GM18526 (cell line): ENCODE data around the gene PRAMEF10.
"Not testable (repeated sequence)": the region's sequence is repeated elsewhere in the genome, so short reads cannot be mapped to it uniquely, and the experiment has no call there.

ENCODE experiments used
- POLR2A ChIP-seq: IDR thresholded peaks from 3 replicates; pipeline ENCODE4 v1.6.1; 2011; ENCODE audit not compliant: insufficient read length; ENCODE audit errors: extremely low read depth

Gene PRAMEF10

GRCh38 chr1:12898170-12898569 is at the start of gene PRAMEF10:
Gene PRAMEF10, minus strand, starts transcription at chr1:12898270. Its CDS starts 2,423 bp downstream, at chr1:12895847.
- TF ChIP-seq POLR2A, result not testable (repeated sequence)

GRCh38 chr1:12947480-12947879 is 49.4 kb upstream of the PRAMEF10 start, which contains the start of gene PRAMEF6:
Gene PRAMEF6, minus strand, starts transcription at chr1:12947580. Its CDS starts 5,062 bp downstream, at chr1:12942518.
- not testable (repeated sequence) for TF ChIP-seq POLR2A

- TF ChIP-seq POLR2A, result not testable (repeated sequence)
Measured at GRCh38 chr1:12916310-12916709, 18.2 kb upstream of the PRAMEF10 start, which contains the start of gene PRAMEF7. Gene PRAMEF7, plus strand, starts transcription at chr1:12916610. Its CDS starts 1,083 bp downstream, at chr1:12917693.

GRCh38 chr1:12886101-12886500 is 12.0 kb downstream of the PRAMEF10 start, which contains the start of gene PRAMEF4:
Gene PRAMEF4, minus strand, starts transcription at chr1:12886201. Its CDS starts 2,807 bp downstream, at chr1:12883394.
- not testable (repeated sequence) for TF ChIP-seq POLR2A

GRCh38 chr1:12856786-12857185 is 41.3 kb downstream of the PRAMEF10 start, which contains the start of gene PRAMEF2:
Gene PRAMEF2, plus strand, starts transcription at chr1:12857086. Its CDS starts 1,924 bp downstream, at chr1:12859010.
- TF ChIP-seq POLR2A, result not testable (repeated sequence)

GRCh38 chr1:12851779-12852178 is 46.3 kb downstream of the PRAMEF10 start:
- TF ChIP-seq POLR2A, result no peak

GRCh38 chr1:12848620-12849019 is 49.5 kb downstream of the PRAMEF10 start, which contains the start of gene HNRNPCL1:
Gene HNRNPCL1, minus strand, starts transcription at chr1:12848720. Its CDS starts 431 bp downstream, at chr1:12848289.
- TF ChIP-seq POLR2A, result not testable (repeated sequence)
